GM21390 (cell line): ENCODE measurements around the gene PPP5C.
A peak's percentile ranks its signal among the peaks of the same experiment; 100 is the strongest.
"Not testable (repeated sequence)": the region's sequence is repeated elsewhere in the genome, so short reads cannot be mapped to it uniquely, and the experiment has no call there.

Experiments
- ATAC-seq: cut with Tn5 transposase; IDR thresholded peaks from one replicate; pipeline ENCODE4 v1.9.1; 2021; ENCODE audit not compliant: unreplicated experiment

PPP5C gene

GRCh38 chr19:46346821-46347571, at the start of gene PPP5C:
Gene PPP5C (plus strand): TSS chr19:46347087. CDS start chr19:46347097, 10 bp downstream.
- ATAC-seq, result peak; percentile 50

GRCh38 chr19:46297700-46298478, 49.0 kb upstream of the PPP5C start:
- ATAC-seq, result no peak

GRCh38 chr19:46298479-46299003, 48.3 kb upstream of the PPP5C start:
- no peak for ATAC-seq

GRCh38 chr19:46299004-46299509, 47.8 kb upstream of the PPP5C start:
- no peak for ATAC-seq

GRCh38 chr19:46299695-46300094, 47.2 kb upstream of the PPP5C start:
- no peak for ATAC-seq

GRCh38 chr19:46303322-46303690, 43.6 kb upstream of the PPP5C start:
- no peak for ATAC-seq

- ATAC-seq, result no peak
These were observed 43.0 kb upstream of the PPP5C start for GRCh38 chr19:46303691-46304397.

GRCh38 chr19:46306501-46306900, 40.4 kb upstream of the PPP5C start:
- ATAC-seq, result no peak

GRCh38 chr19:46308510-46308909, 38.4 kb upstream of the PPP5C start:
- no peak for ATAC-seq

- ATAC-seq, result no peak
These were observed 37.8 kb upstream of the PPP5C start for GRCh38 chr19:46309056-46309455.

GRCh38 chr19:46311444-46311843, 35.4 kb upstream of the PPP5C start:
- no peak for ATAC-seq

- ATAC-seq, result not testable (repeated sequence)
These were observed 33.1 kb upstream of the PPP5C start for GRCh38 chr19:46313540-46314469.

GRCh38 chr19:46317339-46317738, 29.5 kb upstream of the PPP5C start:
- no peak for ATAC-seq

GRCh38 chr19:46319613-46320012, 27.3 kb upstream of the PPP5C start:
- ATAC-seq, result no peak

- no peak for ATAC-seq
These were observed 26.3 kb upstream of the PPP5C start for GRCh38 chr19:46320559-46320958.

- no peak for ATAC-seq
These were observed 25.2 kb upstream of the PPP5C start for GRCh38 chr19:46321653-46322052.

GRCh38 chr19:46323227-46323626, 23.7 kb upstream of the PPP5C start:
- not testable (repeated sequence) for ATAC-seq

- ATAC-seq, result no peak
These were observed 22.6 kb upstream of the PPP5C start for GRCh38 chr19:46324277-46324676.

- no peak for ATAC-seq
These were observed 20.3 kb upstream of the PPP5C start for GRCh38 chr19:46326608-46327007.

GRCh38 chr19:46328079-46328478, 18.8 kb upstream of the PPP5C start:
- no peak for ATAC-seq
